HPDE6-E6E7 (cell line): ENCODE measurements around the gene ANKMY1.
A peak's percentile ranks its signal among the peaks of the same experiment; 100 is the strongest.

Experiments
- DNase-seq: peaks from one replicate; pipeline ENCODE4 v3.0.0; 2011; ENCODE audit warnings: missing footprints; ENCODE audit errors: extremely low spot score

The ANKMY1 gene

GRCh38 chr2:240460253-240460711 lies 97.5 kb downstream of the ANKMY1 start:
- no peak for DNase-seq

GRCh38 chr2:240459401-240460252 lies 98.2 kb downstream of the ANKMY1 start:
- DNase-seq: no peak

- DNase-seq: no peak
Measured at GRCh38 chr2:240458900-240459391, 98.8 kb downstream of the ANKMY1 start.

GRCh38 chr2:240458044-240458899 lies 99.5 kb downstream of the ANKMY1 start:
- DNase-seq: no peak

- no peak for DNase-seq
Measured at GRCh38 chr2:240457223-240458043, 100.4 kb downstream of the ANKMY1 start.

- DNase-seq: no peak
Measured at GRCh38 chr2:240456447-240457222, 101.2 kb downstream of the ANKMY1 start.

GRCh38 chr2:240455647-240456446 lies 101.9 kb downstream of the ANKMY1 start:
- no peak for DNase-seq

GRCh38 chr2:240455272-240455646 lies 102.5 kb downstream of the ANKMY1 start:
- DNase-seq: no peak

GRCh38 chr2:240454106-240454901 lies 103.5 kb downstream of the ANKMY1 start:
- DNase-seq: no peak

- no peak for DNase-seq
Measured at GRCh38 chr2:240453461-240454105, 104.2 kb downstream of the ANKMY1 start.

- DNase-seq: no peak
Measured at GRCh38 chr2:240452462-240453256, 105.1 kb downstream of the ANKMY1 start.

- DNase-seq: no peak
Measured at GRCh38 chr2:240451791-240452461, 105.9 kb downstream of the ANKMY1 start.

GRCh38 chr2:240451108-240451611 lies 106.6 kb downstream of the ANKMY1 start:
- no peak for DNase-seq

- no peak for DNase-seq
Measured at GRCh38 chr2:240450532-240451107, 107.2 kb downstream of the ANKMY1 start.

- peak; percentile 91 for DNase-seq
Measured at GRCh38 chr2:240449764-240450531, 107.8 kb downstream of the ANKMY1 start.
